ENCODE measurements around the gene NRXN3.

Gene NRXN3

GRCh38 chr14:79641371-79641770 is 1471.2 kb downstream of the NRXN3 start:
- DNase-seq, result no peak
- no peak for ATAC-seq

GRCh38 chr14:79643132-79643531 is 1473.0 kb downstream of the NRXN3 start:
- DNase-seq (no peak), ATAC-seq (no peak)

GRCh38 chr14:79645753-79646362 is 1475.7 kb downstream of the NRXN3 start:
- ATAC-seq (no peak), DNase-seq (no peak)

GRCh38 chr14:79649856-79650255 is 1479.7 kb downstream of the NRXN3 start:
- DNase-seq (no peak), ATAC-seq (no peak)

GRCh38 chr14:79652513-79653307 is 1482.5 kb downstream of the NRXN3 start:
- DNase-seq (no peak), ATAC-seq (no peak)

GRCh38 chr14:79656056-79656455 is 1485.9 kb downstream of the NRXN3 start:
- no peak for DNase-seq
- no peak for ATAC-seq

- ATAC-seq (no peak), DNase-seq (no peak)
Observed at GRCh38 chr14:79656496-79656895, 1486.3 kb downstream of the NRXN3 start.

- no peak for DNase-seq
- ATAC-seq, result no peak
Observed at GRCh38 chr14:79658221-79658620, 1488.0 kb downstream of the NRXN3 start.

- DNase-seq (no peak), ATAC-seq (no peak)
Observed at GRCh38 chr14:79658769-79659168, 1488.6 kb downstream of the NRXN3 start.

GRCh38 chr14:79660053-79660939 is 1490.1 kb downstream of the NRXN3 start:
- ATAC-seq, result no peak

GRCh38 chr14:79661752-79662151 is 1491.6 kb downstream of the NRXN3 start:
- DNase-seq (no peak), ATAC-seq (no peak)

More at GRCh38 chr14:79660053-79660939, 1490.1 kb downstream of the NRXN3 start:
- DNase-seq, result no peak

- DNase-seq (no peak), ATAC-seq (no peak)
Observed at GRCh38 chr14:79663453-79663852, 1493.3 kb downstream of the NRXN3 start.

- ATAC-seq, result no peak
- no peak for DNase-seq
Observed at GRCh38 chr14:79665556-79665955, 1495.4 kb downstream of the NRXN3 start.

- DNase-seq (no peak), ATAC-seq (no peak)
Observed at GRCh38 chr14:79668951-79669350, 1498.8 kb downstream of the NRXN3 start.

GRCh38 chr14:79670811-79671210 is 1500.6 kb downstream of the NRXN3 start:
- DNase-seq (no peak), ATAC-seq (no peak)

- ATAC-seq (no peak), DNase-seq (no peak)
Observed at GRCh38 chr14:79680087-79680486, 1509.9 kb downstream of the NRXN3 start.

GRCh38 chr14:79686196-79686595 is 1516.0 kb downstream of the NRXN3 start:
- no peak for DNase-seq
- no peak for ATAC-seq

GRCh38 chr14:79690960-79691359 is 1520.8 kb downstream of the NRXN3 start:
- ATAC-seq (no peak), DNase-seq (no peak)

GRCh38 chr14:79693935-79694334 is 1523.8 kb downstream of the NRXN3 start:
- ATAC-seq (no peak), DNase-seq (no peak)

GRCh38 chr14:79695307-79695706 is 1525.1 kb downstream of the NRXN3 start:
- no peak for ATAC-seq

GRCh38 chr14:79698298-79698711 is 1528.1 kb downstream of the NRXN3 start:
- no peak for DNase-seq
- no peak for ATAC-seq

More at GRCh38 chr14:79695307-79695706, 1525.1 kb downstream of the NRXN3 start:
- no peak for DNase-seq

- ATAC-seq, result no peak
Observed at GRCh38 chr14:79699206-79699605, 1529.0 kb downstream of the NRXN3 start.

GRCh38 chr14:79701371-79701770 is 1531.2 kb downstream of the NRXN3 start:
- ATAC-seq, result no peak

More at GRCh38 chr14:79699206-79699605, 1529.0 kb downstream of the NRXN3 start:
- DNase-seq, result no peak

More at GRCh38 chr14:79701371-79701770, 1531.2 kb downstream of the NRXN3 start:
- DNase-seq, result no peak

Data from stimulated activated naive CD8-positive, alpha-beta T cell treated with anti-CD3 and anti-CD28 coated beads, Interleukin-15, Interleukin-2, amounts not matched to agents 100 U/mL and 50 U/mL, for 24 hours (primary cell).